Keratinocyte (primary cell): ENCODE data around the gene CDC42EP4. TPM values are rescaled to one million over a fixed set of nuclear protein-coding genes. Genes with fewer than 3 reads are reported as not detected.

Source experiments
- DNase-seq: peaks from one replicate; pipeline ENCODE4 v3.0.0-alpha.2; 2011; ENCODE audit warnings: low read depth, missing footprints, low spot score
- FAIRE-seq: peaks from 2 replicates; lab custom pipeline; 2011; peaks lifted over from hg19 to GRCh38; lab: Jason Lieb, UNC
- H2AFZ ChIP-seq: 2 replicates; pipeline ENCODE4 v1.6.0; 2012; ENCODE audit warnings: low read length, control low read depth, inconsistent platforms; ENCODE audit not compliant: control insufficient read depth
- H3K27ac ChIP-seq: 2 replicates; pipeline ENCODE4 v1.5.1; 2011; ENCODE audit warnings: low read length; ENCODE audit not compliant: control insufficient read depth, insufficient read depth
- H3K27me3 ChIP-seq: 3 replicates; pipeline ENCODE4 v1.6.0; 2011; ENCODE audit warnings: low read length; ENCODE audit not compliant: control insufficient read depth, insufficient read depth; ENCODE audit errors: extremely low read depth
- H3K36me3 ChIP-seq, 2 experiments: 2 replicates in 1 of 2; 3 replicates in 1 of 2; pipeline ENCODE4 v1.5.1; 2011; ENCODE audit warnings: low read length in 2 of 2, mild to moderate bottlenecking in 1 of 2; ENCODE audit not compliant: control insufficient read depth in 2 of 2, insufficient read depth in 2 of 2; ENCODE audit errors: extremely low read depth in 1 of 2
- H3K4me1 ChIP-seq: 3 replicates; pipeline ENCODE4 v1.5.1; 2011; ENCODE audit warnings: low read length; ENCODE audit not compliant: control insufficient read depth, insufficient read depth; ENCODE audit errors: extremely low read depth
- H3K4me2 ChIP-seq: 3 replicates; pipeline ENCODE4 v1.6.0; 2011; ENCODE audit warnings: low read depth, low read length; ENCODE audit not compliant: control insufficient read depth, insufficient read depth; ENCODE audit errors: extremely low read depth
- H3K4me3 ChIP-seq, 3 experiments: fragments of 200-600 bp in 1 of 3; sonication (generic) in 1 of 3; 2 replicates in 2 of 3; 3 replicates in 1 of 3; pipeline ENCODE4 v1.5.1; 2011 to 2016; ENCODE audit warnings: low read length in 3 of 3, mild to moderate bottlenecking in 3 of 3, control low read depth in 2 of 3, inconsistent platforms in 1 of 3, low read depth in 1 of 3, mixed read lengths in 1 of 3, mixed run types in 1 of 3, moderate library complexity in 1 of 3; ENCODE audit not compliant: control insufficient read depth in 2 of 3, insufficient read depth in 2 of 3; ENCODE audit errors: extremely low read depth in 1 of 3
- H3K79me2 ChIP-seq: 2 replicates; pipeline ENCODE4 v1.6.0; 2012; ENCODE audit warnings: low read length; ENCODE audit not compliant: control insufficient read depth, insufficient read depth
- H3K9ac ChIP-seq: 3 replicates; pipeline ENCODE4 v1.6.0; 2011; ENCODE audit warnings: low read length; ENCODE audit not compliant: control insufficient read depth, insufficient read depth; ENCODE audit errors: extremely low read depth
- H3K9me1 ChIP-seq: 3 replicates; pipeline ENCODE4 v1.6.0; 2011; ENCODE audit warnings: low read length; ENCODE audit not compliant: control insufficient read depth, insufficient read depth; ENCODE audit errors: extremely low read depth
- H3K9me3 ChIP-seq: 2 replicates; pipeline ENCODE4 v1.5.1; 2012; ENCODE audit warnings: low read depth, low read length; ENCODE audit not compliant: control insufficient read depth
- H4K20me1 ChIP-seq: 3 replicates; pipeline ENCODE4 v1.6.0; 2011; ENCODE audit warnings: low read length; ENCODE audit not compliant: control insufficient read depth, insufficient read depth; ENCODE audit errors: extremely low read depth
- EZH2 ChIP-seq: IDR thresholded peaks from one replicate; pipeline ENCODE4 v1.6.1; 2012; ENCODE audit warnings: inconsistent platforms, mild to moderate bottlenecking, low read length, moderate library complexity
- dilution Hi-C: fragments of 300-500 bp; cut with MboI; formaldehyde crosslinking; loops from one replicate; pipeline ENCODE4 v1.7.0; 2020; ENCODE audit warnings: low sequenced_read_pairs; ENCODE audit not compliant: extremely low pct_ligation_motif_present
- polyA minus RNA-seq, 3 experiments: library from RNA; depleted of rRNA, polyadenylated mRNA; stranded (reverse); fragments of >200 nt; gene quantifications; 1 replicate in 1 of 3; 2 replicates in 1 of 3; 3 replicates in 1 of 3; pipeline ENCODE4 v1.2.3, GENCODE V29; 2011
- polyA plus RNA-seq, 5 experiments: library from polyadenylated mRNA; depleted of rRNA in 3 of 5; stranded (reverse) in 3 of 5; stranded (forward) in 1 of 5; unstranded in 1 of 5; fragments of >200 nt; gene quantifications; 1 replicate in 1 of 5; 2 replicates in 3 of 5; 3 replicates in 1 of 5; pipeline versions ENCODE4 v1.2.1 to v1.2.3, GENCODE V29; 2011 to 2012; ENCODE audit warnings: missing spikeins in 2 of 5, low read depth in 1 of 5, low replicate concordance in 1 of 5
- TF ChIP-seq, protein P1 (sequence below), 3 experiments: IDR thresholded peaks in 1 of 3; conservative IDR thresholded peaks in 1 of 3; optimal IDR thresholded peaks in 1 of 3; 2 replicates in 2 of 3; 3 replicates in 1 of 3; pipeline versions ENCODE3 to v1.5.1; 2011; ENCODE audit warnings: low read length in 3 of 3, mild to moderate bottlenecking in 3 of 3, moderate library complexity in 2 of 3, control low read depth in 1 of 3, inconsistent platforms in 1 of 3; ENCODE audit not compliant: insufficient read depth in 2 of 3; ENCODE audit errors: extremely low read depth in 1 of 3

CDC42EP4 gene
- polyA plus RNA-seq (5.9 to 11.1 TPM (median 9.4 TPM) in 3 replicates), polyA minus RNA-seq (10.7 to 18.2 TPM (median 13.7 TPM) in 3 replicates)
- 4.1 TPM for polyA plus RNA-seq (2011; ENCODE audit: low read depth)
- 7.5 and 10.9 TPM in 2 replicates for polyA plus RNA-seq (2011; cell fraction: cytosol; rRNA removed)
- 7.4 and 11.1 TPM in 2 replicates for polyA plus RNA-seq (2011; cell fraction: nucleus; rRNA removed)
- polyA plus RNA-seq (2012; ENCODE audit: low replicate concordance), result 9.2 and 14.3 TPM in 2 replicates
- 16.1 TPM for polyA minus RNA-seq (2011; cell fraction: cytosol; rRNA and poly(A)+ RNA removed)
- polyA minus RNA-seq (2011; cell fraction: nucleus; rRNA and poly(A)+ RNA removed), result 14.0 and 17.1 TPM in 2 replicates

DNA sequence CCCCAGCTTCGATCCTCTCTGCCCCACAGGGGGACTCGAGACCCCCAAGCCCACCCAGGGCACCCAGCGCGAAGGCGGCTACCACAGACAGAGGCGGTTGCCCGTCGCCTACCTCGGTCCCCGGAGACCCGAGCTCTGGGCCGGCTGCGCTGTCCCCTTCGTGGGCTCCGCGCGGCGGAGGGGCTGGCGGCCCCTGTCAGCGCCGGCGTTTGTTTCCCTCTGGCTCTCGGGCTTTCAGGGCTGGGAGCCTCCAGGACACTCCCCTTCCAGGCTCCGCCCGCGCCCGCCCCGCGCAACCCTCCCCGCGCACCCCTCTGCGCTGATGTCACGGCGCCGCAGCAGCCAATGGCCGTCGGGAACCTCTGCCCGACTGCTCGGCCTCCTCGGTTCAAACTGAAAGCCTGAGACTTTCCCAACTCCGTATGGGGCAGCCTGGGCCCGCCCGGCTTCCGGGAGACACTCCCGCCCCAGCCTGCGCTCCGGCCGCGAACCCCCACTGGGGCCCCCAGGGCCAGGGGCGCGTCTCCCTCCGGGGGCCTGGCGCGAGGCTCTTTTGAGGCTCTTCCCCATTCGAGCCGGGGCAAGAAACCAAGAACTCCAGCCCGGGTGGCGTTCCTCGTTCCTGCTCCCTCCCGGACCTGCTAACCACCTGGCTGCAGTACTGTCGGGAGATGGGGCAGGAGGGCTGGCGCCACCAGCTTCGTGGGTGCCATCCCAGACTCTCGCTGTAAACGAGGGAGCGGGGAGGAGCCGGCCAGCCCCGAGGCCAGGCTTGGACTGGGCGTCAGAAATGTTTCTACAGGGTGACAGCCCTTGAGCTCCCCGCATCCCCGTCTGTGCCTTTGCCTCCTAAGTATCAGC, at the start of gene CDC42EP4:
CDC42EP4 (minus strand) TSS at position 221 of the 861 bp plus-strand sequence. CDS start 25,501 bp downstream, outside the sequence.
- FAIRE-seq (no peak), DNase-seq (no peak)
- H3K9me1 ChIP-seq, result no peaks in the 10 kb centered on the region
- dilution Hi-C loops, result no loop called here
- no peaks in the 10 kb centered on the region for H3K36me3 ChIP-seq
- peak within 1 kb of the TSS; percentile 67 for H3K4me2 ChIP-seq
- H3K9me3 ChIP-seq, result no peaks in the 10 kb centered on the region
- TF ChIP-seq, protein P1, sequence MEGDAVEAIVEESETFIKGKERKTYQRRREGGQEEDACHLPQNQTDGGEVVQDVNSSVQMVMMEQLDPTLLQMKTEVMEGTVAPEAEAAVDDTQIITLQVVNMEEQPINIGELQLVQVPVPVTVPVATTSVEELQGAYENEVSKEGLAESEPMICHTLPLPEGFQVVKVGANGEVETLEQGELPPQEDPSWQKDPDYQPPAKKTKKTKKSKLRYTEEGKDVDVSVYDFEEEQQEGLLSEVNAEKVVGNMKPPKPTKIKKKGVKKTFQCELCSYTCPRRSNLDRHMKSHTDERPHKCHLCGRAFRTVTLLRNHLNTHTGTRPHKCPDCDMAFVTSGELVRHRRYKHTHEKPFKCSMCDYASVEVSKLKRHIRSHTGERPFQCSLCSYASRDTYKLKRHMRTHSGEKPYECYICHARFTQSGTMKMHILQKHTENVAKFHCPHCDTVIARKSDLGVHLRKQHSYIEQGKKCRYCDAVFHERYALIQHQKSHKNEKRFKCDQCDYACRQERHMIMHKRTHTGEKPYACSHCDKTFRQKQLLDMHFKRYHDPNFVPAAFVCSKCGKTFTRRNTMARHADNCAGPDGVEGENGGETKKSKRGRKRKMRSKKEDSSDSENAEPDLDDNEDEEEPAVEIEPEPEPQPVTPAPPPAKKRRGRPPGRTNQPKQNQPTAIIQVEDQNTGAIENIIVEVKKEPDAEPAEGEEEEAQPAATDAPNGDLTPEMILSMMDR (optimal IDR thresholded peaks at IDR 0.05 in 1 of 3, IDR thresholded peaks at IDR 0.05 in 1 of 3, conservative IDR thresholded peaks at IDR 0.05 in 1 of 3; ENCODE audit: extremely low read depth in 1 of 3, insufficient read depth in 2 of 3, low read length in 3 of 3), result no peak
- TF ChIP-seq EZH2, result no peak
- peak within 1 kb of the TSS; percentile 86 for H3K27ac ChIP-seq
- H3K79me2 ChIP-seq, result peaks cover 17% of the 10 kb centered on the region
- no peaks in the 10 kb centered on the region for H3K27me3 ChIP-seq
- H3K4me3 ChIP-seq, result peak within 1 kb of the TSS; percentile 75 to 93 (median 86)
- H2AFZ ChIP-seq, result peak within 1 kb of the TSS; percentile 98
- H3K9ac ChIP-seq, result peak within 1 kb of the TSS; percentile 92
- H4K20me1 ChIP-seq, result no peaks in the 10 kb centered on the region
- peaks cover 48% of the 10 kb centered on the region for H3K4me1 ChIP-seq

DNA sequence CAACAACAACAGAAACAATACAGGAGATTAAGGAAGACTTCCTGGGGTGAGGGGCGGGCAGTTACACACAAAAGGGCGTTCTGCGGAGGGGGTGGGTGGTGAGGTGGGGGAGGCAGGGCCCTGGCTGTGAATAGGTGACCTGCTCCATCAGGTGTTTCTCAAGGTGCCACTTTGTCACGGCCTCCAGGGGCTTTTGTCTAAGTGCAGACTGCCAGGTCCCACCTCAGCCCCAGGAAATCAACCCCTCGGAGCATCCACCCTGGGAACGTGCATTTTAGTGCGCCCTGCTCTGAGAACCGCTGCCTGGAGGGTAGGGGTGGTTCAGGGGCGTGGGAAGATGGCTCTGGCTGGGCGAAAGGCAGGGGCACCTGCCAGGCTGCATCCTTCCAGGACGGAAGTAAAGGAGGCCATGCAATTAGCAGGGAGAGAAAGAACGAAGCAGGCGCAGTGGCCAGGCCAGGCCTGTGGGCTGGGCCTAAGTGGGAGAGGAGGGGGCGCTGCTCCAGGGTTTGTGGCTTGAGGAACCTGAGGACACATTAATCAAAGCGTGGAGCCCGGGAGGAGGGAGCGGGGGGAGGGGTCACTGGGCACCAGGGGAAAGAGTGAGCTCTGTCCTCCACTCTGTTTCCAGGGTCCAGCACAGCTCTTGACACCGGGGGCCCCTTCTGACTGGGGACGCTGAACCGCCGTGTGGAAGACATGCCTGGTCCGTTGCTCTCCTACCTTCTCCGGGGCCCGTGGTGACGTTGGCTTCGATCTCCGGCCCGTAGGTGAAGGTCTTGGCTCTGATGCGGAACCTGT, 49.4 kb upstream of the CDC42EP4 start:
- Histone ChIP-seq H2AFZ (no peak overlapping the region), H3K27me3 (no peaks in the 10 kb centered on the region), H3K9me3 (no peaks in the 10 kb centered on the region), H4K20me1 (no peaks in the 10 kb centered on the region), H3K4me1 (peaks cover 6% of the 10 kb centered on the region), H3K36me3 (no peaks in the 10 kb centered on the region), H3K9me1 (no peaks in the 10 kb centered on the region), H3K4me3 (no peak overlapping the region), H3K4me2 (no peak overlapping the region), H3K9ac (no peak overlapping the region), H3K79me2 (no peaks in the 10 kb centered on the region), H3K27ac (no peak overlapping the region)
- no peak for TF ChIP-seq EZH2
- TF ChIP-seq, protein P1 (optimal IDR thresholded peaks at IDR 0.05 in 1 of 3, IDR thresholded peaks at IDR 0.05 in 1 of 3, conservative IDR thresholded peaks at IDR 0.05 in 1 of 3; ENCODE audit: extremely low read depth in 1 of 3, insufficient read depth in 2 of 3, low read length in 3 of 3), result no peak
- dilution Hi-C loops, result no loop called here
- DNase-seq (no peak), FAIRE-seq (no peak)
